Chondrocyte (in vitro differentiated cells): Measurements from ENCODE around the gene NOXA1. TPM values are rescaled to one million over a fixed set of nuclear protein-coding genes. Genes with fewer than 3 reads are reported as not detected.
A peak's percentile ranks its signal among the peaks of the same experiment; 100 is the strongest.

Experiments used
- DNase-seq: peaks from one replicate; pipeline ENCODE4 v3.0.0; 2021; ENCODE audit warnings: mixed read lengths, low spot score
- H3K27ac Mint-ChIP-seq: one replicate; pipeline ENCODE4 v1.8.0; 2021; ENCODE audit warnings: mild to moderate bottlenecking, moderate library complexity, mixed read lengths; ENCODE audit not compliant: unreplicated experiment
- H3K27me3 Mint-ChIP-seq: 2 replicates; pipeline ENCODE4 v1.8.0; 2021; ENCODE audit warnings: low read depth, mixed read lengths
- H3K36me3 Mint-ChIP-seq: 2 replicates; pipeline ENCODE4 v1.8.0; 2021; ENCODE audit warnings: low read depth, mixed read lengths
- H3K4me1 Mint-ChIP-seq: 2 replicates; pipeline ENCODE4 v1.8.0; 2021; ENCODE audit warnings: low read depth, mild to moderate bottlenecking, mixed read lengths
- H3K4me3 Mint-ChIP-seq: one replicate; pipeline ENCODE4 v1.8.0; 2021; ENCODE audit warnings: mild to moderate bottlenecking, moderate library complexity, mixed read lengths; ENCODE audit not compliant: unreplicated experiment
- H3K9me3 Mint-ChIP-seq: 2 replicates; pipeline ENCODE4 v1.8.0; 2021; ENCODE audit warnings: low read depth, mixed read lengths
- CTCF ChIP-seq: fragments of 200-600 bp; sonication (generic); IDR thresholded peaks from 2 replicates; pipeline ENCODE4 v1.5.0; 2021; ENCODE audit warnings: antibody characterized with exemption, mild to moderate bottlenecking, moderate library complexity
- total RNA-seq: library from RNA; stranded (reverse); gene quantifications from 3 replicates; pipeline ENCODE4 v1.2.1, GENCODE V29; 2021

Gene NOXA1
- total RNA-seq, 1 donor from 2014 or later, result 2.0 TPM

GRCh38 chr9:137417161-137418021 is 5.8 kb upstream of the NOXA1 start:
- Mint-ChIP-seq H3K27ac (no peak overlapping the region), H3K36me3 (no peaks in the 10 kb centered on the region), H3K4me1 (peaks cover 31% of the 10 kb centered on the region), H3K9me3 (no peaks in the 10 kb centered on the region), H3K4me3 (no peak overlapping the region), H3K27me3 (no peaks in the 10 kb centered on the region)
- DNase-seq, result peak; percentile 85
- TF ChIP-seq CTCF, result no peak

- H3K4me3 Mint-ChIP-seq, result peak overlapping the region; percentile 79
- DNase-seq, result no peak
- TF ChIP-seq CTCF, result no peak
- H3K4me1 Mint-ChIP-seq, result peaks cover 18% of the 10 kb centered on the region
- H3K36me3 Mint-ChIP-seq, result no peaks in the 10 kb centered on the region
- H3K27me3 Mint-ChIP-seq, result no peaks in the 10 kb centered on the region
- H3K27ac Mint-ChIP-seq, result no peak overlapping the region
- no peaks in the 10 kb centered on the region for H3K9me3 Mint-ChIP-seq
Observed at GRCh38 chr9:137421838-137422603, 1.2 kb upstream of the NOXA1 start.

GRCh38 chr9:137423514-137424291 is 510 bp downstream of the NOXA1 start:
- Mint-ChIP-seq H3K4me1 (peaks cover 18% of the 10 kb centered on the region), H3K36me3 (no peaks in the 10 kb centered on the region), H3K9me3 (no peaks in the 10 kb centered on the region), H3K4me3 (no peak overlapping the region), H3K27me3 (no peaks in the 10 kb centered on the region), H3K27ac (no peak overlapping the region)
- peak; percentile 89 for DNase-seq
- peak; percentile 61 for TF ChIP-seq CTCF

GRCh38 chr9:137426018-137426681 is 3.0 kb downstream of the NOXA1 start:
- DNase-seq, result peak; percentile 72
- TF ChIP-seq CTCF, result no peak
- H3K27me3 Mint-ChIP-seq, result no peaks in the 10 kb centered on the region
- no peak overlapping the region for H3K4me3 Mint-ChIP-seq
- no peaks in the 10 kb centered on the region for H3K9me3 Mint-ChIP-seq
- H3K36me3 Mint-ChIP-seq, result no peaks in the 10 kb centered on the region
- H3K27ac Mint-ChIP-seq, result no peak overlapping the region
- peaks cover 18% of the 10 kb centered on the region for H3K4me1 Mint-ChIP-seq
